ENCODE data around the gene SNRPA. TPM values are rescaled to one million over a fixed set of nuclear protein-coding genes. Genes with fewer than 3 reads are reported as not detected.

Gene SNRPA
- total RNA-seq, 4 donors from 2014 or later: 24.5 to 56.0 (median 48.2) TPM

DNA sequence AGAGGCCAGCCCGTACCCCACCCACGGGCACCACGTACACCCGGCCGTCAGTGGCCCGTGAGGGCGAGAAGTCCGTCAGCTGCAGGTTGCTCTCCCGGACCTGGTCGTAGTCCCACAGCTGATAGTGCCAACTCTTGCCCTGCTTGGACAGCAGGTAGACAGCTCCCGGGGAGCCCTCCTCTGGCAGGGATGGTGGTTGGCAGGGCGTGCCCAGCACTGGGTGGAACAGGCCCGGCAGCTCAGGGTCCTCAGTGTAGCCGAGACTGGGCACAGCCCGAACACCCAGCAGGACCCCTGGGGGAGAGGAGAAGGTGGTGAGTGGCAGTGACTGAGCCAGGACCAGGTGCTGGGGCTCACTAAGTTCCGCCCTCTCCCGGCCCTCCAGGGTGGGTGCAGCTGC, 8.5 kb upstream of the SNRPA start:
- no peaks in the 10 kb centered on the region for H3K27me3 ChIP-seq
- no peaks in the 10 kb centered on the region for H3K9me3 ChIP-seq
- H3K4me3 ChIP-seq: no peak overlapping the region
- peaks cover 0 to 35% (median 3%) of the 10 kb centered on the region in 3 donors for H3K4me1 ChIP-seq
- peak overlapping the region in 1 of 4 donors; percentile 67 for H3K27ac ChIP-seq
- WGBS, 2 donors (ENCODE audit: low coverage in 1 of 2): no CpG with 5 or more reads among the region's 17 CpGs
- H3K36me3 ChIP-seq: peaks cover 0 to 53% of the 10 kb centered on the region in 2 donors
- no peak for TF ChIP-seq POLR2AphosphoS5 (IDR thresholded peaks at IDR 0.05)
- no peak for TF ChIP-seq CTCF (IDR thresholded peaks at IDR 0.05)
- no peak for TF ChIP-seq EP300 (IDR thresholded peaks at IDR 0.05)
- TF ChIP-seq POLR2A (IDR thresholded peaks at IDR 0.05): no peak
- no peak for ATAC-seq

DNA sequence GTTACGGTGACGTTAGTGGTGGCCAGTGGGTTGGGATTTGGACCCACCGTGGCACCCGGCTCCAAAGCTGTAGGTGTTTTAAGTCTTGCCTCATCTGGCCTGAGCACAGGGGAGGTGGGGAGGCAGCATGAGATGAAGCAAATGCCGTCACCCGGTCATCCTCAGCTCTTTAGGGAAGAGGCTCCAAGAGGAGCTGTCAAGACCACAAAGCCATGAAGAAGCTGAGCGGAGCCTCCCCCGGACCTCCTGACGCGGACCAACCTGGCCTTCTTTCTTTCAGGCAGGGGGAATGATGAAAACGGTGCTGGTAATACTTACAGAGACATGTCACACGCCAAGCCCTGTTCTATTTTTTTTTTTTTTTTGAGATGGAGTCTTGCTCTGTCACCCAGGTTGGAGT, 8.1 kb upstream of the SNRPA start:
- Histone ChIP-seq H3K27me3 (no peaks in the 10 kb centered on the region), H3K4me3 (no peak overlapping the region), H3K4me1 (peaks cover 0 to 35% (median 3%) of the 10 kb centered on the region in 3 donors), H3K27ac (no peak overlapping the region), H3K9me3 (no peaks in the 10 kb centered on the region), H3K36me3 (peaks cover 0 to 49% of the 10 kb centered on the region in 2 donors)
- WGBS, 2 donors (ENCODE audit: low coverage in 1 of 2): 60 to 96% methylated on average over 1 to 4 of the region's 12 CpGs
- no peak for TF ChIP-seq EP300 (IDR thresholded peaks at IDR 0.05)
- TF ChIP-seq POLR2AphosphoS5 (IDR thresholded peaks at IDR 0.05): no peak
- TF ChIP-seq CTCF (IDR thresholded peaks at IDR 0.05): no peak
- TF ChIP-seq POLR2A (IDR thresholded peaks at IDR 0.05): no peak
- no peak for ATAC-seq

DNA sequence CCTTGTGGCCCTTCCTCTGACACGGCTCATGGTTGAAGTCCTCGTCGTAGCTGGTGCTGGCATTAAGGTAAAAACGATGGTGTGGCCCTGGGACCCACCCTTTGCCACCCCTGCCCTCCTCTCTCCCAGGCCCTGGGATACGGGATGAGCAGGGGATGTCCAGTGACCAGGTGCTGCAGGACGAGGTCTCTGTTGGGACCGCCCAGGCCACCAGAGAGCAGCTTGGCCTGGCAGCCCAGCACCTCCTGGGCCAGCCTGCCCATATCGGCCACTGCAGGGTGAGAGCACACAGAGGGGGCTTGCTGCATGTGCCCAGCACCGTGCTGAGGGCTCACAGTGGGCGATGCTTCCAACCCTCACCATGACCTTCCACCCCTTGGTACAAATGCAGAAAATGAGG, 7.1 kb upstream of the SNRPA start:
- WGBS, 2 donors (ENCODE audit: low coverage in 1 of 2): 73% methylated on average over 3 of the region's 10 CpGs; no CpG with 5 or more reads in 1 of the 2 donors
- TF ChIP-seq CTCF (IDR thresholded peaks at IDR 0.05) (no peak), POLR2A (IDR thresholded peaks at IDR 0.05) (no peak), POLR2AphosphoS5 (IDR thresholded peaks at IDR 0.05) (no peak), EP300 (IDR thresholded peaks at IDR 0.05) (no peak)
- Histone ChIP-seq H3K27me3 (no peaks in the 10 kb centered on the region), H3K36me3 (peaks cover 0 to 38% of the 10 kb centered on the region in 2 donors), H3K27ac (no peak overlapping the region), H3K4me1 (peaks cover 0 to 40% (median 3%) of the 10 kb centered on the region in 3 donors), H3K9me3 (no peaks in the 10 kb centered on the region), H3K4me3 (no peak overlapping the region)
- no peak for ATAC-seq

DNA sequence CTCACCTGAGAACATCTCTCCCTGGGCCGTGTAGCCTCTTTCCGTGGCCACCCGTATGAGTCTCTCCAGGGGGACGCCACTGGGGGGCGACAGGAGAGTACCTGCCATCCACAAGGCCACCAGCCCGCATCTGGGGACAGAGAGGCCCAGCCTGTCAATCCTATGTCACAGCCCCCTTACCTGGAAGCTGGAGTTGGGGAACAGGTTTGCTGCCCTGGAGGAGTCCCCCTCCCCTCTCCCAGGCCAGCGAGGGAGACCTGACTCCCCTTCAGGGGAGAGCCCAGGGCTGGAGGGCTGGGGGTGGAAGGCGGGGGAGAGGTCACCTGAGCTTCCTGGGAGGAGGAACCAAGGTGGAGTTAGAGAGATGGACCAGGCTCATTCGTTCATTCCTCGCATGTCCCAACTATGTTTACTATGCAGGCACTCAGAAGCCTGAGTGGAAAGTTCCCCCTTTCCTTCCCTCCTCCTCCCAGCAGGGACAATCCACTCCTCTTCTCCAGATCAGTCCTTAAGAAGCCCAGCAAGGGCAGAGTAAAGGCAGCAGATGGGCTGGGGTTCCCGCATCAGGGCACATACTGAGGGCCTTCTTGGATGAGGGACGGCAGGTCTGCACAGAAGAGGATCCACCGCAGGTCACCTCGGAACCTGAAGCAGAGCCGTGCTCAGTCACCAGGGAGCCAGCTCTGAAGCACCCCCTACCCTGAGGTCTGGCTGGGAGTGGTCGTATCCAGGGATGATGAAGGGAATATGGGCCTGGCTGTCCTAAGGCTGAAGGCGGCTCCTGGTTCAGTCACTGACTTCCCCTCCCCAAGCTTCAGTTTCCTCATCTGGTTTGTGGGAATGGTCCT, 6.2 kb upstream of the SNRPA start:
- ATAC-seq: no peak
- Histone ChIP-seq H3K36me3 (peaks cover 0 to 30% of the 10 kb centered on the region in 2 donors), H3K27me3 (no peaks in the 10 kb centered on the region), H3K4me1 (peaks cover 0 to 41% (median 3%) of the 10 kb centered on the region in 3 donors), H3K9me3 (no peaks in the 10 kb centered on the region), H3K4me3 (no peak overlapping the region), H3K27ac (peak overlapping the region in 3 of 4 donors; percentile 22 to 43 (median 40))
- no peak for TF ChIP-seq EP300 (IDR thresholded peaks at IDR 0.05)
- TF ChIP-seq POLR2A (IDR thresholded peaks at IDR 0.05): no peak
- no peak for TF ChIP-seq POLR2AphosphoS5 (IDR thresholded peaks at IDR 0.05)
- TF ChIP-seq CTCF (IDR thresholded peaks at IDR 0.05): no peak
- 62 to 67% methylated on average over 1 to 3 of the region's 17 CpGs for WGBS, 2 donors (ENCODE audit: low coverage in 1 of 2)

- Histone ChIP-seq H3K27ac (peak overlapping the region in 3 of 4 donors; percentile 22 to 43 (median 40)), H3K4me1 (peaks cover 0 to 37% (median 0%) of the 10 kb centered on the region in 3 donors), H3K27me3 (no peaks in the 10 kb centered on the region), H3K36me3 (peaks cover 0 to 24% of the 10 kb centered on the region in 2 donors), H3K4me3 (no peak overlapping the region), H3K9me3 (no peaks in the 10 kb centered on the region)
- ATAC-seq: no peak
- 42 to 53% methylated on average over 3 of the region's 7 CpGs for whole genome bisulfite sequencing, 2 donors (ENCODE audit: low coverage in 1 of 2)
- no peak for TF ChIP-seq POLR2A (IDR thresholded peaks at IDR 0.05)
- no peak for TF ChIP-seq POLR2AphosphoS5 (IDR thresholded peaks at IDR 0.05)
- no peak for TF ChIP-seq CTCF (IDR thresholded peaks at IDR 0.05)
- TF ChIP-seq EP300 (IDR thresholded peaks at IDR 0.05): no peak
These were observed 5.6 kb upstream of the SNRPA start for GRCh38 chr19:40745402-40745780.
